ENCODE data around the gene SDK1.
"Not testable (repeated sequence)": the region's sequence is repeated elsewhere in the genome, so short reads cannot be mapped to it uniquely, and the experiment has no call there.

The SDK1 gene

GRCh38 chr7:3753868-3754267 lies 452.8 kb downstream of the SDK1 start:
- no peak for FAIRE-seq

- FAIRE-seq = no peak
Measured at GRCh38 chr7:3754493-3755341, 453.7 kb downstream of the SDK1 start.

- not testable (repeated sequence) for FAIRE-seq
Measured at GRCh38 chr7:3755778-3756453, 454.9 kb downstream of the SDK1 start.

GRCh38 chr7:3757059-3757458 lies 456.0 kb downstream of the SDK1 start:
- no peak for FAIRE-seq

- no peak for FAIRE-seq
Measured at GRCh38 chr7:3760651-3761050, 459.6 kb downstream of the SDK1 start.

- no peak for FAIRE-seq
Measured at GRCh38 chr7:3762146-3762831, 461.2 kb downstream of the SDK1 start.

GRCh38 chr7:3767917-3768777 lies 467.1 kb downstream of the SDK1 start:
- FAIRE-seq = no peak

- no peak for FAIRE-seq
Measured at GRCh38 chr7:3771906-3772305, 470.9 kb downstream of the SDK1 start.

- FAIRE-seq = no peak
Measured at GRCh38 chr7:3778345-3778744, 477.3 kb downstream of the SDK1 start.

- no peak for FAIRE-seq
Measured at GRCh38 chr7:3780016-3780415, 479.0 kb downstream of the SDK1 start.

- FAIRE-seq = no peak
Measured at GRCh38 chr7:3780525-3780924, 479.5 kb downstream of the SDK1 start.

- no peak for FAIRE-seq
Measured at GRCh38 chr7:3781607-3782006, 480.6 kb downstream of the SDK1 start.

- no peak for FAIRE-seq
Measured at GRCh38 chr7:3787717-3788264, 486.7 kb downstream of the SDK1 start.

GRCh38 chr7:3790803-3791202 lies 489.8 kb downstream of the SDK1 start:
- FAIRE-seq = no peak

GRCh38 chr7:3791327-3791726 lies 490.3 kb downstream of the SDK1 start:
- no peak for FAIRE-seq

- FAIRE-seq = no peak
Measured at GRCh38 chr7:3795141-3795540, 494.1 kb downstream of the SDK1 start.

GRCh38 chr7:3795781-3796180 lies 494.7 kb downstream of the SDK1 start:
- FAIRE-seq = no peak

GRCh38 chr7:3805151-3805550 lies 504.1 kb downstream of the SDK1 start:
- no peak for FAIRE-seq

GRCh38 chr7:3806516-3806915 lies 505.5 kb downstream of the SDK1 start:
- no peak for FAIRE-seq

- no peak for FAIRE-seq
Measured at GRCh38 chr7:3807824-3808223, 506.8 kb downstream of the SDK1 start.

GRCh38 chr7:3821488-3821887 lies 520.4 kb downstream of the SDK1 start:
- no peak for FAIRE-seq

GRCh38 chr7:3825491-3825890 lies 524.4 kb downstream of the SDK1 start:
- no peak for FAIRE-seq

- FAIRE-seq = no peak
Measured at GRCh38 chr7:3832199-3832598, 531.1 kb downstream of the SDK1 start.
